Activated T-helper 9 cell treated with anti-CD3 and anti-CD28 coated beads, Interleukin-2, amount 50 U/mL, for 16 hours (primary cell): ENCODE data around the gene FLNC.

Experiments
- DNase-seq: peaks from one replicate; pipeline ENCODE4 v3.0.0-alpha.2; 2020; ENCODE audit warnings: low read depth

The FLNC gene

DNA sequence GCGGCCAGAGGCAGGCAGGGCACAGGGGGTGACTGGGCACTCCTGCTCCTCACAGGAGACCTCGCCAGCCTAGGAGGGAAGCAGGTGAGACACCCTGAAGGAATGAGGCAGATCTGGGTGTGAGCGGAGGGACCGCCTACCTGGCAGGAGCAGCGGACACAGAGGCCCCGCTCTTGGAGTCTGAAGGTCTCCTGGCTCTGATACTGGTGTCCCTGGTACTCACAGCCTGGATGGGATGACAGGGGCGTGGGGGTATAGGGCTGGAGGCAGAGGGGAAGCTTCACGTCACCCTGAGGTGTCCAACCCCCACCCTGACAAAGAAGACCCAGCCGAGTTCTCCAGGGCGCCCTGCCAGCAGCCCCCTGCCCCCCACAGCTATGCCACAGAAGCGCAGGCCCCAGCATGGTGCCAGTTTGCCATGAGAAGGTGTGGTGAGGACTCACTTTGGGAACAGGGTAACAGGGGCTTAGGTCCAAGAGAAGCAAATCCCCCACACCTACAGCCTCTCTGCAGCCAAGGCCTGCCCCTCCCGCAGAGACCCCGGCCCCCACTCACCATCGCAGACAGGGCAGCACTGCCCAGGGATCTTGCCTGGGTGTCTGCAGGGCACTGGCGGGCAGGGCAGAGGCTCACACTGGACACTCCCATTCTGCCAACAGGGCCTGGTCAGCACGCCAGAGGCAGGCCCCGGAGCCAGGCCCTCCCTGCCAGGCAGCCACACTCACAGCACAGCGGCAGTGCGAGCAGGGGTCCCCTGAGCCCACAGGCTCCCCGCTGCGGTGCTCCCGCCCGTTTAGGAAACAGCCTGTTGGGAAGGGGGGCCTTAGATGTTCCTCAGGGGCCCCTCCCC lies 63.3 kb downstream of the FLNC start:
- no peak for DNase-seq

DNA sequence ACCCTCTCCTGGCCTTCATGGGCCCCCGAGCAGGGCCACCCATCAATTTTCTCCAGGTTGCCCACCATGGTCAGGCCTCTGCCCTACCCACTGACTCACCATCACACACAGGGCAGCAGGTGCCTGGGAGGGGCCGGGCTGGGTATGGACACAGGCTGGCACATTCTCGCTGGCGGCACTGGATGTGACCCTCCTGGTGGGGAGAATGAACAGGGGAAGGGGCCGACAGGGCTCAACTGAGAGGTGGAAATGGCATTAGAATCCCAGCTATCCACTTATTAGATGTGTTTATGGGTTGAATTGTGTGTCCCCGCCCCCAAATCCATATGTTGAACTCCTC lies 63.9 kb downstream of the FLNC start:
- no peak for DNase-seq

DNA sequence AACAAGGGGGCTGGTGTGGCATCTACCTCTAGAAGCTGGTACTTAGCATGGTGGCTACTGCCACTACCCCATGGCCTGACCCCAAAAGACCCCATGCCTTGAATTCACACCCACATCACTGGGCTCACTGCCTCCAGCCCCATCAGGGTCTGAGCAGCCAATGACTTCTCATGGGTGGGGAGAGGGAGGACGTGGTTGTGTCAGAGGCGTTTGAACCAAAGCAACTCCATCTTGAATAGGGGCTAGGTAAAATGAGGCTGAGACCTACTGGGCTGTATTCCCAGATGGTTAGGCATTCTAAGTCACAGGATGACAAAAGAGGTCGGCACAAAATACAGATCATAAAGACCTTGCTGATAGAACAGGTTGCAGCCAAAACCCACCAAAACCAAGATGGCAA lies 65.1 kb downstream of the FLNC start:
- DNase-seq: no peak

DNA sequence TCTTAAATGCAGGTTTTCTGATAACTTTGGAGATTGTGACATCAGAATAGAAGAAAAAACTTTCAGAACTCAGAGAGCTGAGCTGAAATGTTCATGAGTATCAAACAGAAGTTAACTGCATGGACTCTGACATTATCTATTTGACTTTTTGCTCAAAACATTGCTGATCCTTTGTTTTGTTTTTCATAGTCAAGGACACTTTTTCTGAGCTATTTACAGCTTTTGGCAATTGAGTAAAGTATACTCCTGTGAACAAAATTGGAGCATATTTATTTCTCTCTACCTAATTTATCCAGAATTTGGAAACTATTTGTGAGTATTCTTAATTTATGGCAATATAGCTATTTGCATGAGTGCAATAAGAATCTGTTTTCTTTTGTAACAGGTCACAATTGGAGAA lies 69.2 kb downstream of the FLNC start:
- no peak for DNase-seq

DNA sequence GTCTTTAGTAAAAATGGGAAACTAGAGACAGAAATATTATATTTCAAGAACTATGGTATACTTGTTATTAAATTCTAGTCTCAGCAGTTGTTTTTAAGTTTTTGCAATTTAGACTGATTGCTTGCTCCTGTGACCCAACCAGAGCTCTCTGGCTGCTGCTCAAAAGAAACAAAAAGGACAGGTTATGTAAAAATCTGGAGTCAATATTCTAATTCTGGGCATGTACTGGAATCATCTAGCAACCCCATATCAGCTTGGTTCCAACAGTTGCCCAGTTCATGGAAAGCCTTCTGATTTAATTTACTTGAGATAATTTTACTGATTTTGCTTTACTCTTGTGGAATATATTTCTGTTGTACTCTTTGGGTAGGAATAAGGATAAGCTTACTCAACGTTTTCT lies 70.0 kb downstream of the FLNC start:
- DNase-seq: no peak

DNA sequence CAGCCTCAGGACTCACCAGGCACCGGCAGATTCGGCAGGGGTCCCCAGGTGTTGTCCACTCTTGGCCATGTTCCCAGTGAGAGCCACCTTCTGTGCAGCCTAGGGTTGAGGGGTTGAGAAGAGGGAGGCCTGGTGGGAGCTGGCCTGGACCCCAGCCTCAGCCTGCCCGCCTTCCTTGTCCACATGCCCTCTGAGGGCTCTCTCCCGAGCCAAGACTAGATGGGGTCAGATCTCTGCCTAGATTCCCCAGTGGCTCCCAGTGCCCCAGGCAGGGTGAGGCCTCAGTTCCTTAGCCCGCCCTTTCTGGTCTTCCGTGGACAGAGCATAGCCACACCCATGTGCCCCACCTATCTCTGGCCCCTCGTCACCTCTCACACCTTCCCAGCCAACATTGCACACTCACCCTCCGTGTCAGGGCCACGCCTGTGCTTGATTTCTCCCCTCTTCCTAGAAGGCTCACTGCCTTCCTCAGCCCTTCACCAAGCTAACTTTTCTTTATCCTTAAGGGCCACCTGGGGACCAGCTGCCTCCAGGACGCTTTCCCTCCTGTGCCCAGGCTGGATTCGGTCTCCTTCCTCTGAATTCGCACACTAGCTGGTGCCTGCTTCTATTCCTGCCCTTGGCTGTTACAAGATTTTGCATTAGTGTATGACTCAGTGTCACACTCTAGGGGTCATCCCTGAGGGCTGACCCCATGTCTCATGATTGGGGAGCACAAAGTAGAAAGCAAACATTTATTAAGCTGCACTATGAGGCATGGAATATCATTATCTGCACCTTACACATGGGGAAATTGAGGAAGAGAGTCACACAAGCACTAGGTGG lies 72.8 kb downstream of the FLNC start:
- no peak for DNase-seq

DNA sequence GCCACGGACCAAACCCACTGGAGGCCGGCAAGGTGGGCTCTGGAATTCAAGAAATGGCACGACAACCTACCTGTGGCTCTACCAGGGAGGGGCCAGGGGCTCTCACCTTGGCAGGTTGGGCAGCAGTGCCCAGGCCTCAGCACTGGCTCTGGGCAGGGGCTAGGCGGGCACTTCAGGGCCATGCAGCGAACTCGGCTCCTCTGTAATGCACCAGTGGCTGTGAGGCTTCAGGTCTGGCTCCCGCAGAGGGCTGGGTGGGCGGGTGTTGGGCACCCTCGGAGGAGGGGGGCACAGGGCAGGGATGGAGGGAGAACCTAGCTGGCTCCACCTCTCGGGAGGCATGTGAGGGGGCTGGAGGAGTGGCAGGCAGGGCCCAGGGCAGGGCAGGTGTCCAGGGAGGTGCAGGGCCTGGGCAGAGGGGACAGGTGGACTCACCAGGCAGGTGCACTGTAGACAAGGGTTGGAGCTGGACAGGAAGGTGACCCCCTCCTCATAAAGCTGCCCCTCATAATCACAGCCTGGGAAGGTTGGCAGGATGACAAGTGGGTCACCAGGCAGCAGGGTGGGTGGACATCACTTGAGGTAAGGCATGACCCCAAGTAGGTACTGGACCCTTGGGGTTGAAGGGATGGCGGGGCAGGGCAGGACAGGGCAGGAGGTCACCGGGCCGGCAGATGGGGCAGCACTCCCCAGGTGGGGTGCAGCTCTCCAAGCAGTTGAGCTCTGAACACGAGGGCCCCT lies 73.6 kb downstream of the FLNC start:
- DNase-seq: no peak

DNA sequence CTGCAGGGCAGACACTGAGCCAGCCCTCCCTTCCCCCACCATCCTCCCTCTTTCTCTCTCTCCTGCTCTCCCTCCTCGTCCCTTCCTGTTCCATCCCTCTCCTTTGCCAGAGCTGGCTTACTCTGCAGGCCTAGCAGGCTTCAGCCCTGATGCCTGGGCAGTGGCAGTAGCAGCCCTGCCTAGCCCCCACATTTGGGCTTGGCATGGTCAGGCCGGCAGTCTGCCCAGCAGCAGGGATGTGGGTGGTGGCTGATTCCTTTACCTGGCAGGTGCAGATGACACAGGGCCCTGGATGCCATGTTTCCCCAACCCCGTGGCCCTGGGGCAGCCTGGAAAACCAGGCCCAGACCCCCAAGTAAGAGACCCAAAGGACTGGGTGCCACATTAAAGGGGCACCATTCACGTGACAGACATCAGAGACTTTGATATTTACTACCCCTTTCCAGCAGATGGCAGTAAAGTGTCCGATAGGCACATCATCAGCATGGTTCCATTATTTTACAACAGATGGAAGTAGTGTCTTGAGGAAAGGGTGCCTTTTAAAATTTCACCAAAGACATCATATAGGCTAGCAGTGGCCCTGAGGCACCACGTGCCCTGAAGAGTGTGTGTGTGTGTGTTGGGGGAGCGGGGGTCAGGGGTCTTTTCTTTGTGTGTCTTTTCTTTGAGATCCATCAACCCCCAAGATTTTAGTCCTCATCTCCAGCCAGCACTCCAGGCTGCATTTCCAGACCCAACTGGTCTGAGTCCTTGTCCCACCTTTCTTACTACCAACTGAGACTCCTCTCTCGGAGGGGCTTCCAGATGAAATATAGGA lies 74.4 kb downstream of the FLNC start:
- no peak for DNase-seq

DNA sequence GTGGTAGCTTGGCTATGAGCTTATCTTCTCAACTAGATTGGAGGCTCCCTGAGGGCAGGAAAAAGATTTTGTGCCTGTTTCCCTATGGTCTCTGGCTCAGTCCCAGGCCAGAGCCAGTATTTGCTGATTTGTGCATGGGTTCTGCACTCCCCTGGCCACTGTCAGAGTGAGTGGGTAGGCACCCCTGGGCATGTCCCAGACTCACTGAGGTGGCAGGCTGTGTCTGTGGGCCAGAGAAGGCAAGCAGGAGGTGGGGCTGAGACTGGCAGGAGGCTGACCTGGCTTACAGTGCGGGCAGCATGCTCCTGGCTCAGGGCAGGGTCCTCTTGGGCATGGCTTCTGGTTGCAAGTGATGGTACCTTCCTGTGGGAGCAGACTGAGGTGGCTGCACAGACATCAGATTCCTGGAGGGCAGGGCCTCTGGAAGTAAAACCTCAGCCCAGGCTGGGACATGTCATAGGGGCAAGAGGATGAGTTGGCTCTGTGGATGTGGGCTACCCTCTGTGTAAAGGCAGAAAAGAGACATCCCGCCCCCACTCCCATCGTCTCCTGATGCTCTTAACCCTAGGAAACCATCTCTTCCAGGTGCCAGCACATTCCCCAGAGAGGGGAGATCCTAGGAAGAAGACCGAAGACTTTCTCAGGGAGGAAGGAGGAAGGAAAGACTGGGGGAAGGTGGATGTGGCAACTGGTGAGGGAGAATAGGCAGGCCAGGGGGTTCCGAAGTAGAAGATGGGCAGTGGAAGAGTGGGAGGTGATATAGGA lies 76.0 kb downstream of the FLNC start:
- DNase-seq: no peak

DNA sequence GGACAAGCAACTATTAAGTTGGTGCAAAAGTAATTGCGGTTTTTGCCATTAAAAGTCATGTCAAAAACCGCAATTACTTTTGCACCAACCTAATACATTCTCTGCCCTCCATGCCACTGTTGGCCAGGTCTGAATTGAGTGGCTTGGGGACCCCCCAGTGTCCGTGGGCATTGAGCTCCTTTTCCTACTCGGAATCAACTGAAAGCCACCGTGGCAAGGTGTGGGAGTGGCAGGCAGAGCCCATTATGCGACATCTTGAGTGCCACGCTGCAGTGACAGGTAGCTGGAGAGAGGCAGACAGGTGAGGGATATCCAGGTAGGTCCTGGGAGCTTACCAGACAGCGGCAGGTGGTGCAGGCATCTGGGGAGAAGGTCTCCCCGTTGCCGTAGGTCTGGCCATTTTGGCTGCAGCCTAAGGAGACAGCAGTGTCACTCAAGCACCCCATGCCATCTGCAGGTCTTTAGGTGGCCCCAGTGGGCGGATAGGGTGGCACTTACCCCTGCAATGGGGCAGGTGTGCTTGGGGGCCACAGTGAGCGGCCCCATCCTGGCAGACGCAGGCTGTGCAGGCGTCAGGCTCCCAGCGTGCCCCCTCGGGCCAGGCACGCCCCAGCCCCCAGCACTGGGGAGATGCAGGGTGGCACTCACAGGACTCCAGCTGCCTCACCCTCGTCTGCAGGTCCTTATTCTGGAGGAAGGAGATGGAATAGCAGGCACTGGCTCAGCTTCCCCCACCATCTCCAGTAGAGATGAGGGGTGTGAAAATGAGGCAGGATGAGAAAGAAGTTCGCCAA lies 76.8 kb downstream of the FLNC start:
- DNase-seq: no peak
